ENCODE data around the gene DLG2.

DLG2 gene

GRCh38 chr11:83471831-83472727, 2155.1 kb downstream of the DLG2 start:
- TF ChIP-seq REST (IDR thresholded peaks at IDR 0.05; ENCODE audit: insufficient read depth in 1 of 2, low read depth in 2 of 2, low read length in 2 of 2) (no peak), SIN3A (IDR thresholded peaks at IDR 0.05; ENCODE audit: borderline replicate concordance, insufficient read depth, low read length) (no peak), TAF1 (IDR thresholded peaks at IDR 0.05; ENCODE audit: borderline replicate concordance, insufficient read depth, low read length) (no peak), FOXP2 (optimal IDR thresholded peaks at IDR 0.05; ENCODE audit: borderline replicate concordance, extremely low read depth, extremely low read length, insufficient read depth) (no peak), POLR2AphosphoS5 (IDR thresholded peaks at IDR 0.05; ENCODE audit: low read depth, low read length) (no peak)

- TF ChIP-seq SIN3A (IDR thresholded peaks at IDR 0.05; ENCODE audit: borderline replicate concordance, insufficient read depth, low read length) (no peak), TAF1 (IDR thresholded peaks at IDR 0.05; ENCODE audit: borderline replicate concordance, insufficient read depth, low read length) (no peak), FOXP2 (optimal IDR thresholded peaks at IDR 0.05; ENCODE audit: borderline replicate concordance, extremely low read depth, extremely low read length, insufficient read depth) (no peak), POLR2AphosphoS5 (IDR thresholded peaks at IDR 0.05; ENCODE audit: low read depth, low read length) (no peak), REST (IDR thresholded peaks at IDR 0.05; ENCODE audit: insufficient read depth in 1 of 2, low read depth in 2 of 2, low read length in 2 of 2) (no peak)
Measured at GRCh38 chr11:83467837-83468236, 2159.3 kb downstream of the DLG2 start.

GRCh38 chr11:83464160-83464944, 2162.8 kb downstream of the DLG2 start:
- no peak for TF ChIP-seq FOXP2 (optimal IDR thresholded peaks at IDR 0.05; ENCODE audit: borderline replicate concordance, extremely low read depth, extremely low read length, insufficient read depth)
- TF ChIP-seq REST (IDR thresholded peaks at IDR 0.05; ENCODE audit: insufficient read depth in 1 of 2, low read depth in 2 of 2, low read length in 2 of 2): no peak
- TF ChIP-seq TAF1 (IDR thresholded peaks at IDR 0.05; ENCODE audit: borderline replicate concordance, insufficient read depth, low read length): no peak
- TF ChIP-seq POLR2AphosphoS5 (IDR thresholded peaks at IDR 0.05; ENCODE audit: low read depth, low read length): no peak
- no peak for TF ChIP-seq SIN3A (IDR thresholded peaks at IDR 0.05; ENCODE audit: borderline replicate concordance, insufficient read depth, low read length)

GRCh38 chr11:83459798-83460197, 2167.3 kb downstream of the DLG2 start:
- TF ChIP-seq TAF1 (IDR thresholded peaks at IDR 0.05; ENCODE audit: borderline replicate concordance, insufficient read depth, low read length) (no peak), REST (IDR thresholded peaks at IDR 0.05; ENCODE audit: insufficient read depth in 1 of 2, low read depth in 2 of 2, low read length in 2 of 2) (no peak), SIN3A (IDR thresholded peaks at IDR 0.05; ENCODE audit: borderline replicate concordance, insufficient read depth, low read length) (no peak), POLR2AphosphoS5 (IDR thresholded peaks at IDR 0.05; ENCODE audit: low read depth, low read length) (no peak), FOXP2 (optimal IDR thresholded peaks at IDR 0.05; ENCODE audit: borderline replicate concordance, extremely low read depth, extremely low read length, insufficient read depth) (no peak)
